ENCODE data around the gene ATP9B. TPM values are rescaled to one million over a fixed set of nuclear protein-coding genes. Genes with fewer than 3 reads are reported as not detected.

The ATP9B gene
- total RNA-seq, 1 experiment from 2014 or later, result 20.9 TPM

DNA sequence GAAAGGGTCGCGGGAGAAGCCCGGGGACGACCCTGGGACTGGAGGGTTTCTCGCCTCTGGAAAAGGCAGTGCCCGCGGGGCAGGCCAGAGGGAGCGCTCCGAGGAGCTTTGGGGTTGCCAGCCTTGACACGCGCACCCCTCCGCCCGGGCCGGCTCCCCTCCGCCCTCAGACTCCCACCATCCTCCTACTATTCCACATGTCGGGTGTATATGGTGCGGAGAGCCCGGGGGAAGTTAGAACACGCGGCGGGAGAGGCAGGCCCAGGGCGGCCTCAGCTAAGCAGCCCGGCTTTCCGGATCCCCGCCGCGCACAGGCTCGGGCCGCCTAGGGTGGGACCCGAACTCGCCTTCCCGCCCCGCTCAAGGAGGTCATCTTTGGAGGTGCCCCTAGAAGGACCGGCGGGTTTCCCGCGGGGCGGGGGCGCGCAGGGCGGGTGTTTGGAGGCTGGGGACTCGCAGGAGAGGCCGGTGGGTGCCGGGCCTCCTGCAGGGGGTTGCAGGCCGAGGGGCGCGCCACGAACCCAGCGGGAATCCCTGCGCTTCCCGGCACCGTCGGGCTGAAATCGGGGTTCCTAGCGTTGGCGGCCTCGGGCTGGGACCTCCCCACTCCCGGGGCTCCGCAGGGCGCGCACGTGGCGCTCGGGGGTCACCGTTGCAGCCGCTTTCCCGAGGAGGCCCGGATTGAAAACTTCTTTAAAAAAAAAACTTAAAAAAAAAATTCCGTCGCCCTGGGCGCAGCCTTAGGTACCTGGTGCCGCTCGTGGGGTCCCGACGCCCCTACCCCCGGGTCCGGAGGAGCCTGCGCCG lies 330.3 kb downstream of the ATP9B start:
- no peak overlapping the region for H4K91ac ChIP-seq (ENCODE audit: insufficient read length, low read depth, low read length)

More for the DNA sequence above, 330.3 kb downstream of the ATP9B start:
- Histone ChIP-seq H2BK120ac (ENCODE audit: low read depth, low read length, poor library complexity, severe bottlenecking) (no peak overlapping the region), H2BK20ac (ENCODE audit: low read depth, low read length, poor library complexity, severe bottlenecking) (no peak overlapping the region), H3K9ac (ENCODE audit: extremely low read depth, insufficient read length, low read length) (no peak overlapping the region), H3K27me3 (ENCODE audit: insufficient read depth, low read length) (peaks cover 38% of the 10 kb centered on the region), H4K8ac (replicated peaks; ENCODE audit: insufficient read length, low read depth, low read length) (no peak overlapping the region), H2AFZ (ENCODE audit: low read length) (no peak overlapping the region), H3K79me2 (ENCODE audit: insufficient read depth, low read length) (no peaks in the 10 kb centered on the region), H3K79me1 (ENCODE audit: insufficient read depth, low read depth, low read length, poor library complexity, severe bottlenecking) (no peaks in the 10 kb centered on the region), H2BK5ac (ENCODE audit: insufficient read length, low read length) (no peak overlapping the region), H2BK12ac (ENCODE audit: insufficient read length, low read depth, low read length) (no peak overlapping the region), H4K20me1 (ENCODE audit: control insufficient read depth, insufficient read depth, insufficient read length) (no peaks in the 10 kb centered on the region), H3K18ac (ENCODE audit: insufficient read length, low read depth, low read length) (no peak overlapping the region), H3K56ac (ENCODE audit: insufficient read length, low read depth, low read length) (no peak overlapping the region), H3K4ac (ENCODE audit: low read depth, low read length) (no peak overlapping the region), H3T11ph (ENCODE audit: low read length) (no peak overlapping the region), H3K23me2 (ENCODE audit: insufficient read length, low read depth, low read length, poor library complexity, severe bottlenecking) (peaks cover 12% of the 10 kb centered on the region), H3K4me1 (ENCODE audit: insufficient read depth, low read length) (no peaks in the 10 kb centered on the region), H4K5ac (ENCODE audit: insufficient read length, low read depth, low read length) (no peak overlapping the region), H3K23ac (ENCODE audit: insufficient read length, low read depth, low read length) (no peak overlapping the region), H2BK15ac (ENCODE audit: low read depth, low read length) (no peak overlapping the region), H3K4me2 (ENCODE audit: insufficient read depth, insufficient read length, low read length) (peak overlapping the region; percentile 48), H3K27ac (ENCODE audit: insufficient read length, low read depth, low read length) (no peak overlapping the region), H2AK5ac (ENCODE audit: insufficient read length, low read length) (no peak overlapping the region), H3K9me3 (ENCODE audit: control insufficient read depth, low read depth, low read length) (no peaks in the 10 kb centered on the region), H3K14ac (ENCODE audit: insufficient read depth, low read length) (peak overlapping the region; percentile 40; the same call in 1 of the 2 replicates)
- no peak overlapping the region for H3K27ac Mint-ChIP-seq
- peaks cover 0 to 17% of the 10 kb centered on the region in 2 experiments; a peak in 2 of 4 replicates for H3K4me1 Mint-ChIP-seq
- WGBS (ENCODE audit: extremely low coverage, insufficient read length, low lambda C conversion rate), result no CpG with 5 or more reads among the region's 79 CpGs
- no peak for DNase-seq
- no peaks in the 10 kb centered on the region for H3K36me3 Mint-ChIP-seq (ENCODE audit: insufficient read depth in 1 of 3, low read depth in 3 of 3)
- no peaks in the 10 kb centered on the region; a peak in 1 of 5 replicates for H3K9me3 Mint-ChIP-seq
- H3K27me3 Mint-ChIP-seq (ENCODE audit: low read depth), result peaks cover 53% of the 10 kb centered on the region
- peak overlapping the region; percentile 16 to 76 for H3K4me3 Mint-ChIP-seq
- TF ChIP-seq, protein P1, sequence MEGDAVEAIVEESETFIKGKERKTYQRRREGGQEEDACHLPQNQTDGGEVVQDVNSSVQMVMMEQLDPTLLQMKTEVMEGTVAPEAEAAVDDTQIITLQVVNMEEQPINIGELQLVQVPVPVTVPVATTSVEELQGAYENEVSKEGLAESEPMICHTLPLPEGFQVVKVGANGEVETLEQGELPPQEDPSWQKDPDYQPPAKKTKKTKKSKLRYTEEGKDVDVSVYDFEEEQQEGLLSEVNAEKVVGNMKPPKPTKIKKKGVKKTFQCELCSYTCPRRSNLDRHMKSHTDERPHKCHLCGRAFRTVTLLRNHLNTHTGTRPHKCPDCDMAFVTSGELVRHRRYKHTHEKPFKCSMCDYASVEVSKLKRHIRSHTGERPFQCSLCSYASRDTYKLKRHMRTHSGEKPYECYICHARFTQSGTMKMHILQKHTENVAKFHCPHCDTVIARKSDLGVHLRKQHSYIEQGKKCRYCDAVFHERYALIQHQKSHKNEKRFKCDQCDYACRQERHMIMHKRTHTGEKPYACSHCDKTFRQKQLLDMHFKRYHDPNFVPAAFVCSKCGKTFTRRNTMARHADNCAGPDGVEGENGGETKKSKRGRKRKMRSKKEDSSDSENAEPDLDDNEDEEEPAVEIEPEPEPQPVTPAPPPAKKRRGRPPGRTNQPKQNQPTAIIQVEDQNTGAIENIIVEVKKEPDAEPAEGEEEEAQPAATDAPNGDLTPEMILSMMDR (conservative IDR thresholded peaks at IDR 0.05), result no peak
